ENCODE results near the gene ATP6V1G2. TPM values are rescaled to one million over a fixed set of nuclear protein-coding genes. Genes with fewer than 3 reads are reported as not detected.

The ATP6V1G2 gene
- total and polyA plus RNA-seq, 7 donors: 2.8 to 9.1 (median 5.0) TPM; not detected in 2

- no peaks in the 10 kb centered on the region for H3K27me3 ChIP-seq
- peak overlapping the region; percentile 65 to 78 (median 70) for H3K4me3 ChIP-seq
- DNase-seq: no peak
- peaks cover 0 to 38% (median 35%) of the 10 kb centered on the region in 4 donors for H3K4me1 ChIP-seq
- intact Hi-C loops (cut with DNase I): loop anchor here (2.0 to 10.0 kb wide), 5 partner anchors 46 to 647 kb away; partner anchors contain the start of genes ABHD16A, LY6G6F, NELFE and SKIC2
- H3K36me3 ChIP-seq: peaks cover 26 to 48% (median 42%) of the 10 kb centered on the region in 4 donors
- WGBS, 2 donors: 13 to 16% methylated on average over 4 of the region's 4 CpGs
- no peak for TF ChIP-seq POLR2AphosphoS5 (IDR thresholded peaks at IDR 0.05)
- TF ChIP-seq EP300 (IDR thresholded peaks at IDR 0.05): no peak
- TF ChIP-seq CTCF (IDR thresholded peaks at IDR 0.05): no peak
- no peak for TF ChIP-seq POLR2A (IDR thresholded peaks at IDR 0.05)
- peak overlapping the region; percentile 92 to 97 (median 96) for H3K27ac ChIP-seq
- H3K9me3 ChIP-seq: no peaks in the 10 kb centered on the region
Measured at GRCh38 chr6:31540640-31541039, 5.8 kb downstream of the ATP6V1G2 start.

- Histone ChIP-seq H3K4me3 (peak overlapping the region in 1 of 4 donors; percentile 68), H3K9me3 (no peaks in the 10 kb centered on the region), H3K27me3 (no peaks in the 10 kb centered on the region), H3K27ac (peak overlapping the region in 3 of 4 donors; percentile 95 to 97 (median 96)), H3K36me3 (peaks cover 43 to 65% (median 59%) of the 10 kb centered on the region in 4 donors), H3K4me1 (peaks cover 0 to 38% (median 35%) of the 10 kb centered on the region in 4 donors)
- WGBS, 2 donors: 55 to 65% methylated on average over 6 of the region's 6 CpGs
- TF ChIP-seq EP300 (IDR thresholded peaks at IDR 0.05): no peak
- no peak for TF ChIP-seq POLR2A (IDR thresholded peaks at IDR 0.05)
- TF ChIP-seq CTCF (IDR thresholded peaks at IDR 0.05): no peak
- TF ChIP-seq POLR2AphosphoS5 (IDR thresholded peaks at IDR 0.05): no peak
- no peak for DNase-seq
- intact Hi-C loops (cut with DNase I): no loop called here
Measured at GRCh38 chr6:31538805-31539400, 7.5 kb downstream of the ATP6V1G2 start.

- H3K4me1 ChIP-seq: peaks cover 0 to 27% (median 25%) of the 10 kb centered on the region in 4 donors
- peaks cover 49 to 97% (median 86%) of the 10 kb centered on the region in 4 donors for H3K36me3 ChIP-seq
- H3K27ac ChIP-seq: no peak overlapping the region
- DNase-seq: no peak
- H3K4me3 ChIP-seq: no peak overlapping the region
- intact Hi-C loops (cut with DNase I): no loop called here
- H3K27me3 ChIP-seq: no peaks in the 10 kb centered on the region
- 30 to 41% methylated on average over 2 of the region's 2 CpGs for WGBS, 2 donors
- H3K9me3 ChIP-seq: no peaks in the 10 kb centered on the region
- TF ChIP-seq EP300 (IDR thresholded peaks at IDR 0.05) (no peak), POLR2AphosphoS5 (IDR thresholded peaks at IDR 0.05) (no peak)
Measured at GRCh38 chr6:31535538-31536324, 10.7 kb downstream of the ATP6V1G2 start.

- peaks cover 0 to 16% (median 13%) of the 10 kb centered on the region in 4 donors for H3K4me1 ChIP-seq
- 90 to 92% methylated on average over 24 of the region's 24 CpGs for WGBS, 2 donors
- intact Hi-C loops (cut with DNase I): no loop called here
- peaks cover 54 to 100% (median 92%) of the 10 kb centered on the region in 4 donors for H3K36me3 ChIP-seq
- DNase-seq: no peak
- H3K4me3 ChIP-seq: no peak overlapping the region
- H3K27me3 ChIP-seq: no peaks in the 10 kb centered on the region
- TF ChIP-seq CTCF (IDR thresholded peaks at IDR 0.05) (no peak), POLR2AphosphoS5 (IDR thresholded peaks at IDR 0.05) (no peak), EP300 (IDR thresholded peaks at IDR 0.05) (no peak), POLR2A (IDR thresholded peaks at IDR 0.05) (no peak)
- no peak overlapping the region for H3K27ac ChIP-seq
- H3K9me3 ChIP-seq: no peaks in the 10 kb centered on the region
Measured at GRCh38 chr6:31534521-31535040, 11.8 kb downstream of the ATP6V1G2 start.

GRCh38 chr6:31534011-31534410, 12.4 kb downstream of the ATP6V1G2 start:
- no peak for TF ChIP-seq CTCF (IDR thresholded peaks at IDR 0.05)
- TF ChIP-seq POLR2AphosphoS5 (IDR thresholded peaks at IDR 0.05): no peak
- no peak for TF ChIP-seq EP300 (IDR thresholded peaks at IDR 0.05)
- no peak for TF ChIP-seq POLR2A (IDR thresholded peaks at IDR 0.05)
- no peak for DNase-seq
- H3K36me3 ChIP-seq: peaks cover 52 to 97% (median 87%) of the 10 kb centered on the region in 4 donors
- WGBS, 2 donors: 89 to 94% methylated on average over 6 of the region's 6 CpGs
- no peak overlapping the region for H3K27ac ChIP-seq
- no peaks in the 10 kb centered on the region for H3K27me3 ChIP-seq
- H3K9me3 ChIP-seq: no peaks in the 10 kb centered on the region
- no peak overlapping the region for H3K4me3 ChIP-seq
- H3K4me1 ChIP-seq: peaks cover 0 to 10% (median 8%) of the 10 kb centered on the region in 4 donors
- intact Hi-C loops (cut with DNase I): no loop called here

Data from sigmoid colon (tissue), 7 donors.